Heart left ventricle (tissue), 16 donors: Measurements from ENCODE around the gene TM2D1. TPM values are rescaled to one million over a fixed set of nuclear protein-coding genes. Genes with fewer than 3 reads are reported as not detected.
"Not testable (repeated sequence)": the region's sequence is repeated elsewhere in the genome, so short reads cannot be mapped to it uniquely, and the experiment has no call there.

ENCODE experiments used
- ATAC-seq, 4 donors: fragments of 200-7000 bp; cut with Tn5 transposase; one replicate each; pipeline ENCODE4 v1.9.1; 2020 to 2022; ENCODE audit warnings: moderate library complexity in 4 of 4, mild to moderate bottlenecking in 3 of 4, moderate number of reproducible peaks in 1 of 4
- DNase-seq, 5 donors: peaks; one replicate each; pipeline ENCODE4 v3.0.0-alpha.2; 2020
- H3K27ac ChIP-seq, 12 donors: fragments of 200-600 bp; sonication (generic) in 4 of 12; one replicate each; pipeline versions ENCODE4 v1.5.0 to v1.8.0; 2016 to 2022; ENCODE audit warnings: mild to moderate bottlenecking in 2 of 12
- H3K27me3 ChIP-seq, 9 donors: fragments of 200-600 bp; sonication (generic) in 2 of 9; one replicate each; pipeline versions ENCODE4 v1.5.1 to v1.8.0; 2016 to 2022; ENCODE audit warnings: mild to moderate bottlenecking in 3 of 9
- H3K36me3 ChIP-seq, 9 donors: fragments of 200-600 bp; sonication (generic) in 2 of 9; one replicate each; pipeline versions ENCODE4 v1.5.0 to v1.8.0; 2018 to 2022; ENCODE audit warnings: mild to moderate bottlenecking in 2 of 9
- H3K4me1 ChIP-seq, 12 donors: fragments of 200-600 bp; sonication (generic) in 4 of 12; one replicate each; pipeline versions ENCODE4 v1.5.0 to v1.8.0; 2016 to 2022; ENCODE audit warnings: mild to moderate bottlenecking in 3 of 12
- H3K4me3 ChIP-seq, 12 donors: fragments of 200-600 bp; sonication (generic) in 4 of 12; one replicate each; pipeline versions ENCODE4 v1.5.0 to v1.8.0; 2017 to 2022; ENCODE audit warnings: mild to moderate bottlenecking in 9 of 12, moderate library complexity in 4 of 12
- H3K9me3 ChIP-seq, 12 donors: fragments of 200-600 bp; sonication (generic) in 4 of 12; one replicate each; pipeline versions ENCODE4 v1.5.0 to v1.8.0; 2016 to 2022; ENCODE audit warnings: mild to moderate bottlenecking in 1 of 12
- POLR2A ChIP-seq, 2 donors: fragments of 450-650 bp; IDR thresholded peaks; one replicate each; pipeline ENCODE4 v1.6.1; 2017; ENCODE audit warnings: antibody characterized with exemption in 2 of 2, mild to moderate bottlenecking in 2 of 2, moderate library complexity in 2 of 2
- WGBS, 4 donors: extraction: QIAGEN DNeasy Blood & Tissue Kit in 2 of 4; methylation state at CpG; one replicate each; pipeline versions ENCODE4 v1.1.5 to v1.1.7; 2013 to 2018; 5-methylcytosine and 5-hydroxymethylcytosine counted together
- intact Hi-C, 10 donors: fragments of 100-400 bp; cut with DNase I; formaldehyde crosslinking; loops; one replicate each; pipeline versions ENCODE4 v1.11.1 to v1.14.2; 2022
- polyA plus RNA-seq, 2 donors: library from polyadenylated mRNA; stranded (reverse); fragments of 200-250 nt; gene quantifications; one replicate each; pipeline ENCODE4 v1.2.3, GENCODE V29; 2013
- total RNA-seq, 9 donors: library from RNA; depleted of rRNA in 2 of 9; stranded (reverse); fragments of >200 nt in 2 of 9; fragmentation: NEBNext Ultra II Directional in 3 of 9; extraction: Animal tissue kit (Norgen Biotek cat#: 25700) in 3 of 9; gene quantifications; one replicate each; pipeline versions ENCODE4 v1.1.0 to v1.2.4, GENCODE V29; 2016 to 2023
- TF ChIP-seq, protein P1 (sequence below), 12 donors: fragments of 200-600 bp; sonication (generic) in 4 of 12; IDR thresholded peaks; one replicate each; pipeline versions ENCODE4 v1.5.0 to v1.8.0; 2018 to 2022; ENCODE audit warnings: antibody characterized with exemption in 12 of 12, mild to moderate bottlenecking in 5 of 12
- donor health status: ischemic (EF 13 %, LVEDD 7.1; RV severe dilation, severe dysfunction).
- donor health status: healthy with polysubstance abuse.
- donor health status: DM: no; HTN: yes; CAD: no.
- donor health status: DM: no; HTN: no; CAD: no.
- donor health status: ischemic (EF 25% LVEDD 6.9; RV normal size, moderate dysfunction).
- donor health status: ischemic (EF 25% LVEDD 5.7; RV mildly dilated, moderate dysfunction).
- donor health status: healthy.
- donor health status: DM: yes; HTN: yes; CAD: no.
- donor health status: ischemic (EF 35%, LVEDD 5.7; RV mildly dilated, moderate dysfunction).
- donor health status: nonischemic (EF 11% LVEDD 7.7; RV severe dilation, severe dysfunction).
- donor health status: DM: yes; HTN: yes; CAD: no.
- donor health status: PGD.
- donor health status: ischemic (EF 29% LVEDD 5.4; RV normal size, mild dysfunction).
- donor health status: nonischemic (EF 23%, LVEDD 6.1; RV moderate dilation, normal function).

TM2D1 gene
- total and polyA plus RNA-seq, 11 donors: 10.2 to 44.0 (median 34.4) TPM

DNA sequence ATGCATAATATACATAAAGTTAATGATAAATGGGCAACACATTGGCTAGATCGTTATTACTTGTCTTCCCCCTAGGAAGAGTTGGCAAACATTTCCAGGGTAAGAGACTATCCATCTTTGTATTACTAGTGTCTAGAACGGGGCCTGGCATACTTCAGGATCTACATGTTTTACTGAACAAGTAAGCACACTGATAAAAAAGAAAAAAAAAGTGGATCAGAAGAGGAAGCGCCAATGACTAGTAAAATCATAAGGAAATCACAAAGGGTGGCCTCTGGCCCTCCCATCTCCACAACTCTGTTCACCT, 482 bp downstream of the TM2D1 start:
- Histone ChIP-seq H3K9me3 (no peaks in the 10 kb centered on the region), H3K27me3 (no peaks in the 10 kb centered on the region), H3K36me3 (peaks cover 0 to 25% (median 8%) of the 10 kb centered on the region in 9 donors), H3K27ac (peak overlapping the region; percentile 72 to 97 (median 92)), H3K4me3 (peak overlapping the region; percentile 65 to 99 (median 92)), H3K4me1 (peaks cover 0 to 28% (median 15%) of the 10 kb centered on the region in 12 donors)
- intact Hi-C loops: loop anchor here in 3 of 10 donors (2.0 to 10.0 kb wide), 2 partner anchors 18 to 110 kb away; partner anchors contain the start of gene PATJ (in 2 of the 3)
- no peak for DNase-seq
- ATAC-seq: peak in 1 of 4 donors; percentile 1
- TF ChIP-seq POLR2A (IDR thresholded peaks at IDR 0.05): no peak
- TF ChIP-seq, protein P1, sequence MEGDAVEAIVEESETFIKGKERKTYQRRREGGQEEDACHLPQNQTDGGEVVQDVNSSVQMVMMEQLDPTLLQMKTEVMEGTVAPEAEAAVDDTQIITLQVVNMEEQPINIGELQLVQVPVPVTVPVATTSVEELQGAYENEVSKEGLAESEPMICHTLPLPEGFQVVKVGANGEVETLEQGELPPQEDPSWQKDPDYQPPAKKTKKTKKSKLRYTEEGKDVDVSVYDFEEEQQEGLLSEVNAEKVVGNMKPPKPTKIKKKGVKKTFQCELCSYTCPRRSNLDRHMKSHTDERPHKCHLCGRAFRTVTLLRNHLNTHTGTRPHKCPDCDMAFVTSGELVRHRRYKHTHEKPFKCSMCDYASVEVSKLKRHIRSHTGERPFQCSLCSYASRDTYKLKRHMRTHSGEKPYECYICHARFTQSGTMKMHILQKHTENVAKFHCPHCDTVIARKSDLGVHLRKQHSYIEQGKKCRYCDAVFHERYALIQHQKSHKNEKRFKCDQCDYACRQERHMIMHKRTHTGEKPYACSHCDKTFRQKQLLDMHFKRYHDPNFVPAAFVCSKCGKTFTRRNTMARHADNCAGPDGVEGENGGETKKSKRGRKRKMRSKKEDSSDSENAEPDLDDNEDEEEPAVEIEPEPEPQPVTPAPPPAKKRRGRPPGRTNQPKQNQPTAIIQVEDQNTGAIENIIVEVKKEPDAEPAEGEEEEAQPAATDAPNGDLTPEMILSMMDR (IDR thresholded peaks at IDR 0.05): no peak
- 4 to 9% (median 6%) methylated on average over 3 of the region's 3 CpGs for whole genome bisulfite sequencing, 4 donors

DNA sequence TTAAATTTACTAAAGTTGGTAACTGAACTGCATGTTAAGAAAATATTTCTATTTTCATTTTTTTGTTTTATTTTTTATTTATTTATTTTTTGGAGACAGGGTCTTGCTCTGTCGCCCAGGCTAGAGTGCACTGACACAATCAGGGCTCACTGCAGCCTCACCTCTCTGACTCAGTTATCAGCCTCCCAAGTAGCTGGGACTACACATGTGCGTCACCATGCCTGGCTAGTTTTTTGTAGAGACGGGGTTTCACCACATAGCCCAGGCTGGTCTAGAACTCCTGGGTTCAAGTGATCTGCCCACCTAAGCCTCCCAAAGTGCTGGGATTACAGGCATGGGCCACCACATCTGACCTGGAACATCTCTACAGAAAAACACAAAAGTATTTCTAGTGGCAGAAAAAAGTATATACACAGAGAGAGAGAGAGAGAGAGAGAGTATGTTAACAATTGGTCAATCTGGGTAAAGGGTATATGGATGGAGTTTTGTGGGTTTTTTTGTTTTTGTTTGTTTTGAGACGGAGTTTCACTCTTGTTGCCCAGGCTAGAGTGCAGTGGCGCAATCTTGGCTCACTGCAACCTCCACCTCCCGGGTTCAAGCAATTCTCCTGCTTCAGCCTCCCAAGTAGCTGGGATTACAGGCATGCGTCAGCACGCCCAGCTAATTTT, 5.8 kb downstream of the TM2D1 start:
- 96 to 98% (median 96%) methylated on average over 8 of the region's 8 CpGs for WGBS, 4 donors
- H3K4me3 ChIP-seq, DNase-seq, intact Hi-C loops, H3K9me3 ChIP-seq, H3K27ac ChIP-seq, ATAC-seq, H3K27me3 ChIP-seq: not testable (repeated sequence)
- H3K36me3 ChIP-seq: peaks cover 0 to 49% (median 8%) of the 10 kb centered on the region in 9 donors
- H3K4me1 ChIP-seq: peaks cover 0 to 22% (median 10%) of the 10 kb centered on the region in 12 donors

DNA sequence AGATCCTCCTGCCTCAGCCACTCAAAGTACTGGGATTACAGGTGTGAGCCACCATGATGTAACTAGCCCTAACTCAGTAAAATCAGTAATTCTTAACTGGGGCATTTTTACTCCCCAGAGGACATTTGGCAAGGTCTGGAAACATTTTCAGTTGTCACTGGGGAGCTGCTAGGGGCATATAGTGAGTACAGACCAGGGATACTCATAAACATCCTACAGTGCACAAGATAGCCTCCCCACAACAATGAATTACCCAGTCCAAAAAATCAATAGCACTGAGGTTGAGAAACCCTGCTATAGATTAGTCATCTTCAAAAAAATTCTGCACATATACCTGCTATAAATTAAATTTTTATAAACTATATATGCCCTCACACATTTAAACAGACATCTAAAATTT, 13.0 kb downstream of the TM2D1 start:
- no peak overlapping the region for H3K4me3 ChIP-seq
- peaks cover 0 to 9% (median 0%) of the 10 kb centered on the region in 12 donors for H3K4me1 ChIP-seq
- no peak overlapping the region for H3K27ac ChIP-seq
- peaks cover 0 to 42% (median 30%) of the 10 kb centered on the region in 9 donors for H3K36me3 ChIP-seq
- DNase-seq: no peak
- ATAC-seq: no peak
- H3K9me3 ChIP-seq: no peaks in the 10 kb centered on the region
- H3K27me3 ChIP-seq: no peaks in the 10 kb centered on the region
- intact Hi-C loops: no loop called here
- TF ChIP-seq POLR2A (IDR thresholded peaks at IDR 0.05): no peak
- TF ChIP-seq, protein P1 (IDR thresholded peaks at IDR 0.05): no peak

DNA sequence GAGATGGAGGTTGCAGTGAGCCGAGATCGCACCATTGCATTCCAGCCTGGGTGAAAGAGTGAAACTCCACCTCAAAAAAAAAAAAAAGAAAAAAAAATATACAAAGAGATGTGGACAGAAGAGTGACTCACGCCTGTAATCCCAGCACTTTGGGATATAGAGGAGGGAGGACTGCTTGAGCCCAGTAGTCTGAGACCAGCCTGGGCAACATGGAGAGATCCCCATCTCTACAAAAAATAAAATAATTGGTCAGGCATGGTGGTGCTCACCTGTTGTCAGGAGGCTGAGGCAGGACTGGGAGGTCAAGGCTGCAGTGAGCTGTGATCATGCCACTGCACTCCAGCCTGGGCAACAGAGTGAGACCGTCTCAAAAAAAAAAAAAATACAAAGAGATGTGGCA, 13.7 kb downstream of the TM2D1 start:
- intact Hi-C loops, H3K9me3 ChIP-seq, H3K4me1 ChIP-seq, H3K4me3 ChIP-seq, H3K27me3 ChIP-seq, DNase-seq, H3K27ac ChIP-seq, ATAC-seq: not testable (repeated sequence)
- peaks cover 0 to 48% (median 33%) of the 10 kb centered on the region in 9 donors for H3K36me3 ChIP-seq
- WGBS, 4 donors: 95 to 98% (median 96%) methylated on average over 4 of the region's 4 CpGs

DNA sequence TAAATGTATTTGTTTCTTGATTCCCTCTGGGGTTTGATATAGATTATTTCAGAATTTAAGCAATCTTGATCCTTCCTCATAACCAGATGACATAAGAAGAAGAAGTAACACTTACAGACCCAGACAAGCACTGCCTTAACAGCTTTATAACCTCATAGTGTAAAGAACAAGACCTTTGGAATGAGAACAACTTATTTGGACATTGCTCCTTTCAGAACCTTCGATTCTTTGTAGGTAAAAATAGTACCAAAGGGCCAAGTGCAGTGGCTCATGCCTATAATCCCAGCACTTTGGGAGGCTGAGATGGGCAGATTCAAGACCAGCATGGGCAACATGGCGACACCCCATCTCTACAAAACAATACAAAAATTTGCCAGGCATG, 15.0 kb downstream of the TM2D1 start:
- peaks cover 0 to 9% (median 0%) of the 10 kb centered on the region in 12 donors for H3K4me1 ChIP-seq
- WGBS, 4 donors: 80 to 88% (median 86%) methylated on average over 2 of the region's 2 CpGs
- no peak overlapping the region for H3K27ac ChIP-seq
- no peak overlapping the region for H3K4me3 ChIP-seq
- no peaks in the 10 kb centered on the region for H3K27me3 ChIP-seq
- no peak for TF ChIP-seq POLR2A (IDR thresholded peaks at IDR 0.05)
- TF ChIP-seq, protein P1 (IDR thresholded peaks at IDR 0.05): no peak
- no peak for DNase-seq
- ATAC-seq: no peak
- H3K9me3 ChIP-seq: no peaks in the 10 kb centered on the region
- intact Hi-C loops: no loop called here
- peaks cover 0 to 61% (median 47%) of the 10 kb centered on the region in 9 donors for H3K36me3 ChIP-seq
